Osteoblast (primary cell): Measurements from ENCODE around the gene LRMDA. TPM values are rescaled to one million over a fixed set of nuclear protein-coding genes. Genes with fewer than 3 reads are reported as not detected.

Source experiments
- DNase-seq: peaks from one replicate; pipeline ENCODE4 v3.0.0; 2011; ENCODE audit warnings: low spot score, mixed read lengths; ENCODE audit not compliant: insufficient read length; ENCODE audit errors: missing footprints
- H2AFZ ChIP-seq: 2 replicates; pipeline ENCODE4 v1.6.0; 2011; ENCODE audit warnings: mild to moderate bottlenecking, low read length
- H3K27ac ChIP-seq: 2 replicates; pipeline ENCODE4 v1.5.1; 2011; ENCODE audit warnings: mild to moderate bottlenecking, low read depth, low read length, moderate library complexity
- H3K27me3 ChIP-seq: 2 replicates; pipeline ENCODE4 v1.6.0; 2012; ENCODE audit warnings: mild to moderate bottlenecking, control low read depth, inconsistent platforms, low read length, moderate library complexity; ENCODE audit not compliant: insufficient read depth
- H3K36me3 ChIP-seq: 2 replicates; pipeline ENCODE4 v1.5.1; 2011; ENCODE audit warnings: mild to moderate bottlenecking, low read length, control low read depth, moderate library complexity; ENCODE audit not compliant: insufficient read depth
- H3K4me1 ChIP-seq: 2 replicates; pipeline ENCODE4 v1.5.1; 2011; ENCODE audit warnings: mild to moderate bottlenecking, low read length, control low read depth, moderate library complexity; ENCODE audit not compliant: insufficient read depth
- H3K4me2 ChIP-seq: 2 replicates; pipeline ENCODE4 v1.6.0; 2011; ENCODE audit warnings: mild to moderate bottlenecking, low read length; ENCODE audit not compliant: insufficient read depth
- H3K4me3 ChIP-seq: fragments of 200-600 bp; sonication (generic); 3 replicates; pipeline ENCODE4 v1.5.1; 2012; ENCODE audit warnings: mild to moderate bottlenecking, low read length, inconsistent platforms; ENCODE audit not compliant: insufficient read depth
- H3K79me2 ChIP-seq: 2 replicates; pipeline ENCODE4 v1.6.0; 2012; ENCODE audit warnings: mild to moderate bottlenecking, low read length, control low read depth, inconsistent platforms; ENCODE audit not compliant: insufficient read depth
- H3K9me3 ChIP-seq: 2 replicates; pipeline ENCODE4 v1.5.1; 2011; ENCODE audit warnings: low read depth, low read length, control low read depth
- H4K20me1 ChIP-seq: 2 replicates; pipeline ENCODE4 v1.6.0; 2012; ENCODE audit warnings: mild to moderate bottlenecking, low read length, control low read depth; ENCODE audit not compliant: insufficient read depth
- CTCF ChIP-seq: IDR thresholded peaks from 2 replicates; pipeline ENCODE4 v1.5.1; 2011; ENCODE audit warnings: mild to moderate bottlenecking, low read depth, low read length, moderate library complexity; ENCODE audit errors: extremely low read depth
- total RNA-seq: library from RNA; depleted of rRNA; stranded (reverse); fragments of >200 nt; gene quantifications from 2 replicates; pipeline ENCODE4 v1.2.3, GENCODE V29; 2012

LRMDA gene
- total RNA-seq, 1 donor = 18.5 TPM

GRCh38 chr10:75724047-75724446, 292.6 kb downstream of the LRMDA start:
- no peaks in the 10 kb centered on the region for H3K36me3 ChIP-seq
- no peak overlapping the region for H3K4me2 ChIP-seq
- TF ChIP-seq CTCF = no peak
- no peaks in the 10 kb centered on the region for H3K9me3 ChIP-seq
- no peak overlapping the region for H3K27ac ChIP-seq
- no peaks in the 10 kb centered on the region for H3K4me1 ChIP-seq
- no peak for DNase-seq
- H3K79me2 ChIP-seq = no peaks in the 10 kb centered on the region
- no peak overlapping the region for H2AFZ ChIP-seq
- H3K4me3 ChIP-seq = no peak overlapping the region
- H3K27me3 ChIP-seq = peaks cover 12% of the 10 kb centered on the region
- peaks cover 2% of the 10 kb centered on the region for H4K20me1 ChIP-seq

GRCh38 chr10:75726522-75727483, 295.4 kb downstream of the LRMDA start:
- no peak overlapping the region for H3K4me2 ChIP-seq
- H3K4me3 ChIP-seq = no peak overlapping the region
- no peaks in the 10 kb centered on the region for H3K36me3 ChIP-seq
- peaks cover 2% of the 10 kb centered on the region for H4K20me1 ChIP-seq
- no peaks in the 10 kb centered on the region for H3K4me1 ChIP-seq
- TF ChIP-seq CTCF = no peak
- DNase-seq = no peak
- H2AFZ ChIP-seq = no peak overlapping the region
- no peak overlapping the region for H3K27ac ChIP-seq
- peaks cover 12% of the 10 kb centered on the region for H3K27me3 ChIP-seq
- no peaks in the 10 kb centered on the region for H3K9me3 ChIP-seq
- H3K79me2 ChIP-seq = no peaks in the 10 kb centered on the region

GRCh38 chr10:75730847-75731246, 299.4 kb downstream of the LRMDA start:
- Histone ChIP-seq H3K36me3 (no peaks in the 10 kb centered on the region), H3K4me2 (no peak overlapping the region), H3K27ac (no peak overlapping the region), H3K4me1 (no peaks in the 10 kb centered on the region), H2AFZ (no peak overlapping the region), H3K9me3 (no peaks in the 10 kb centered on the region), H4K20me1 (peaks cover 2% of the 10 kb centered on the region), H3K4me3 (no peak overlapping the region), H3K27me3 (peaks cover 4% of the 10 kb centered on the region), H3K79me2 (no peaks in the 10 kb centered on the region)
- DNase-seq = no peak
- TF ChIP-seq CTCF = no peak

- Histone ChIP-seq H3K4me3 (no peak overlapping the region), H3K79me2 (no peaks in the 10 kb centered on the region), H3K9me3 (no peaks in the 10 kb centered on the region), H4K20me1 (no peaks in the 10 kb centered on the region), H3K27me3 (no peaks in the 10 kb centered on the region), H3K27ac (no peak overlapping the region), H3K4me1 (no peaks in the 10 kb centered on the region), H2AFZ (no peak overlapping the region), H3K36me3 (no peaks in the 10 kb centered on the region), H3K4me2 (no peak overlapping the region)
- TF ChIP-seq CTCF = no peak
- DNase-seq = no peak
These were observed 301.9 kb downstream of the LRMDA start for GRCh38 chr10:75733135-75733890.
